ENCODE data around the gene ITGAD. TPM values are rescaled to one million over a fixed set of nuclear protein-coding genes. Genes with fewer than 3 reads are reported as not detected.

Gene ITGAD
- total RNA-seq, 1 experiment from 2014 or later = not detected

DNA sequence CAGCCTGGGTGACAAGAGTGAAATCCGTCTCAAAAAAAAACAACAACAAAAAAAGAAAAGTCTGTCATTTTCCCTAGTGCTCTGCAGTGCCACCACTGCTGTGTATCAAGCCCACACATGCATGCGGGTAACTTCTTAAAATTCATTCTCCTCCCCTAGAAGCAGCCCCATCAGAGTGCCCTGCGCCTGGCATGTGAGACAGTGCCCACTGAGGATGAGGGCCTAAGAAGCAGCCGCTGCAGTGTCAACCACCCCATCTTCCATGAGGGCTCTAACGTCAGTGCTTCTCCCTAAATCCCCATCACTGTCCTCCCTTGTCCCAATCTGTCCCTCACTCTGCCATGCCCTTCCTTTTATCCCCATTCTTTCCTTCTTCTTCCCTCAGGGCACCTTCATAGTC lies 24.8 kb downstream of the ITGAD start:
- no TSS peak for BruUV-seq (replicated peaks)
- intact Hi-C loops (cut with micrococcal nuclease; ENCODE audit: unreplicated experiment) = no loop called here
- ChIA-PET POLR2A (ENCODE audit: low non-redundant PET) (no interaction called here), CTCF (no interaction called here)
- no peak for TF ChIP-seq EZH2 (IDR thresholded peaks at IDR 0.05; ENCODE audit: borderline replicate concordance, low read depth, low read length, poor library complexity, severe bottlenecking)
- TF ChIP-seq, protein P1, sequence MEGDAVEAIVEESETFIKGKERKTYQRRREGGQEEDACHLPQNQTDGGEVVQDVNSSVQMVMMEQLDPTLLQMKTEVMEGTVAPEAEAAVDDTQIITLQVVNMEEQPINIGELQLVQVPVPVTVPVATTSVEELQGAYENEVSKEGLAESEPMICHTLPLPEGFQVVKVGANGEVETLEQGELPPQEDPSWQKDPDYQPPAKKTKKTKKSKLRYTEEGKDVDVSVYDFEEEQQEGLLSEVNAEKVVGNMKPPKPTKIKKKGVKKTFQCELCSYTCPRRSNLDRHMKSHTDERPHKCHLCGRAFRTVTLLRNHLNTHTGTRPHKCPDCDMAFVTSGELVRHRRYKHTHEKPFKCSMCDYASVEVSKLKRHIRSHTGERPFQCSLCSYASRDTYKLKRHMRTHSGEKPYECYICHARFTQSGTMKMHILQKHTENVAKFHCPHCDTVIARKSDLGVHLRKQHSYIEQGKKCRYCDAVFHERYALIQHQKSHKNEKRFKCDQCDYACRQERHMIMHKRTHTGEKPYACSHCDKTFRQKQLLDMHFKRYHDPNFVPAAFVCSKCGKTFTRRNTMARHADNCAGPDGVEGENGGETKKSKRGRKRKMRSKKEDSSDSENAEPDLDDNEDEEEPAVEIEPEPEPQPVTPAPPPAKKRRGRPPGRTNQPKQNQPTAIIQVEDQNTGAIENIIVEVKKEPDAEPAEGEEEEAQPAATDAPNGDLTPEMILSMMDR (conservative IDR thresholded peaks at IDR 0.05; ENCODE audit: low read depth, low read length) = no peak
- Histone ChIP-seq H3K36me3 (ENCODE audit: insufficient read depth, low read length, poor library complexity, severe bottlenecking) (no peaks in the 10 kb centered on the region), H3K4me3 (ENCODE audit: low read depth, low read length, poor library complexity, severe bottlenecking) (no peak overlapping the region), H3K9me3 (ENCODE audit: low read depth, low read length, poor library complexity, severe bottlenecking) (no peaks in the 10 kb centered on the region), H3K4me1 (ENCODE audit: insufficient read depth, low read length, poor library complexity, severe bottlenecking) (no peaks in the 10 kb centered on the region), H3K27me3 (replicated peaks; ENCODE audit: insufficient read depth, low read depth, low read length, poor library complexity) (no peaks in the 10 kb centered on the region), H3K27ac (ENCODE audit: low read depth, low read length, poor library complexity, severe bottlenecking) (no peak overlapping the region)
- no peak for DNase-seq (ENCODE audit: low spot score)

DNA sequence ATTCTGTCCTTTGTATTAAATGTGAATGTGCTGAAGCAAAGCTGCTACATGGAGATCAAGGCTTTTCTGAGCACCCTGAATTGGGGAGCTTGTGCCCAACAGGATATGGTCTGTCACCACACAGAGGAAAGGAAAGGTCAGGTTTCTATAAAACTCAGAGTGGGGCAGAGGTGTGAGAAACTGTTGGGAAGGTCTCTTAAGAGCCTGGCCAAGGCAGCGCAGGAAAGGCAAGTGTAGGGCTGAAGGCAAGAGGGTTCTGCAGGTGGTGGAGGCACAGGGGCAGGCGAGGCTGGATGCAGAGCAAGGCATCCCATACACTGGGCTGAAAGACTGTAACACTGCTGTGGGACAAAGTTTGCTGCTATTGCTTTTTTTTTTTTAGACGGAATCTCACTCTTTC lies 26.9 kb downstream of the ITGAD start:
- H3K27ac ChIP-seq (ENCODE audit: low read depth, low read length, poor library complexity, severe bottlenecking) = no peak overlapping the region
- H3K36me3 ChIP-seq (ENCODE audit: insufficient read depth, low read length, poor library complexity, severe bottlenecking) = no peaks in the 10 kb centered on the region
- H3K4me1 ChIP-seq (ENCODE audit: insufficient read depth, low read length, poor library complexity, severe bottlenecking) = no peaks in the 10 kb centered on the region
- CTCF ChIA-PET = no interaction called here
- no peaks in the 10 kb centered on the region for H3K9me3 ChIP-seq (ENCODE audit: low read depth, low read length, poor library complexity, severe bottlenecking)
- H3K27me3 ChIP-seq (replicated peaks; ENCODE audit: insufficient read depth, low read depth, low read length, poor library complexity) = no peaks in the 10 kb centered on the region
- DNase-seq (ENCODE audit: low spot score) = no peak
- POLR2A ChIA-PET (ENCODE audit: low non-redundant PET) = no interaction called here
- no TSS peak for BruUV-seq (replicated peaks)
- H3K4me3 ChIP-seq (ENCODE audit: low read depth, low read length, poor library complexity, severe bottlenecking) = no peak overlapping the region
- intact Hi-C loops (cut with micrococcal nuclease; ENCODE audit: unreplicated experiment) = no loop called here
- TF ChIP-seq, protein P1 (conservative IDR thresholded peaks at IDR 0.05; ENCODE audit: low read depth, low read length) = no peak
- no peak for TF ChIP-seq EZH2 (IDR thresholded peaks at IDR 0.05; ENCODE audit: borderline replicate concordance, low read depth, low read length, poor library complexity, severe bottlenecking)

DNA sequence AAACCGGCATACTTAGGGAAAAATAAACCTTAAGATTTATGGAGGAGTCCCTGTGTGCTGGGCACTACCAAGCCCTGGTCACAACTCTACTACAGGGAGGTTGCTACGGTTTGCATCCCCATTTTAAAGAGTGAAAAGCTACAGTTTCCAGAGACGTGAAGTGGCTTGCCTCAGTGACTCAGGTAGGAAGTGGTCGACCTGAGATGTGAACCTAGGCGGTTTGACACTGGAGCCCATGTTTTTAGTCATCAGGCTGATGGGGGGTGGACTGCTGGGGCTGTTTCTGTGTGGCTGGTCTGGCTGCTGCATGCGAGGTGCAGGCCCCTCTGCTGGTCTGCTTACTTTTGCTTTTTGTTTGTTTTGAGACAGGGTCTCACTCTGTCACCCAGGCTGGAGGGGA lies 28.5 kb downstream of the ITGAD start:
- no peaks in the 10 kb centered on the region for H3K9me3 ChIP-seq (ENCODE audit: low read depth, low read length, poor library complexity, severe bottlenecking)
- no peak overlapping the region for H3K4me3 ChIP-seq (ENCODE audit: low read depth, low read length, poor library complexity, severe bottlenecking)
- H3K4me1 ChIP-seq (ENCODE audit: insufficient read depth, low read length, poor library complexity, severe bottlenecking) = no peaks in the 10 kb centered on the region
- POLR2A ChIA-PET (ENCODE audit: low non-redundant PET) = no interaction called here
- no peak for DNase-seq (ENCODE audit: low spot score)
- no peaks in the 10 kb centered on the region for H3K36me3 ChIP-seq (ENCODE audit: insufficient read depth, low read length, poor library complexity, severe bottlenecking)
- H3K27ac ChIP-seq (ENCODE audit: low read depth, low read length, poor library complexity, severe bottlenecking) = no peak overlapping the region
- no TSS peak for BruUV-seq (replicated peaks)
- H3K27me3 ChIP-seq (replicated peaks; ENCODE audit: insufficient read depth, low read depth, low read length, poor library complexity) = peaks cover 3% of the 10 kb centered on the region
- intact Hi-C loops (cut with micrococcal nuclease; ENCODE audit: unreplicated experiment) = no loop called here
- TF ChIP-seq, protein P1 (conservative IDR thresholded peaks at IDR 0.05; ENCODE audit: low read depth, low read length) = no peak
- no peak for TF ChIP-seq EZH2 (IDR thresholded peaks at IDR 0.05; ENCODE audit: borderline replicate concordance, low read depth, low read length, poor library complexity, severe bottlenecking)
- CTCF ChIA-PET = no interaction called here

Measured in A673 (cell line).